GM23338 (cell line): ENCODE results near the gene F3. TPM values are rescaled to one million over a fixed set of nuclear protein-coding genes. Genes with fewer than 3 reads are reported as not detected.

ENCODE experiments used
- ATAC-seq: fragments of 200-7000 bp; cut with Tn5 transposase; 3 replicates; pipeline ENCODE4 v1.9.1; 2020
- DNase-seq: peaks from one replicate; pipeline ENCODE4 v3.0.0-alpha.2; 2015; ENCODE audit warnings: low spot score
- H2AFZ ChIP-seq: fragments of 200-600 bp; sonication (generic); 2 replicates; pipeline ENCODE4 v1.8.0; 2016; ENCODE audit warnings: antibody characterized with exemption, mild to moderate bottlenecking, moderate library complexity
- H3F3A ChIP-seq: fragments of 200-600 bp; sonication (generic); replicated peaks from 2 replicates; pipeline ENCODE4 v1.8.0; 2017; ENCODE audit warnings: antibody characterized with exemption, mixed run types, low read depth
- H3K27ac ChIP-seq: fragments of 200-600 bp; sonication (generic); 2 replicates; pipeline ENCODE4 v1.6.1; 2016; ENCODE audit warnings: low read depth
- H3K27me3 ChIP-seq: fragments of 200-600 bp; sonication (generic); 2 replicates; pipeline ENCODE4 v1.8.0; 2016; ENCODE audit warnings: mild to moderate bottlenecking, mixed run types, moderate library complexity; ENCODE audit not compliant: insufficient read depth
- H3K36me3 ChIP-seq: fragments of 200-600 bp; sonication (generic); 2 replicates; pipeline ENCODE4 v1.8.0; 2016; ENCODE audit warnings: mild to moderate bottlenecking; ENCODE audit not compliant: insufficient read depth
- H3K4me1 ChIP-seq: fragments of 200-600 bp; sonication (generic); 2 replicates; pipeline ENCODE4 v1.8.0; 2016; ENCODE audit warnings: mild to moderate bottlenecking, moderate library complexity; ENCODE audit not compliant: insufficient read depth
- H3K4me2 ChIP-seq: fragments of 200-600 bp; sonication (generic); 2 replicates; pipeline ENCODE4 v1.7.1; 2017; ENCODE audit warnings: mixed run types
- H3K4me3 ChIP-seq: fragments of 200-600 bp; sonication (generic); 2 replicates; pipeline ENCODE4 v1.6.1; 2016; ENCODE audit warnings: mixed run types
- H3K79me2 ChIP-seq: fragments of 200-600 bp; sonication (generic); replicated peaks from 2 replicates; pipeline ENCODE4 v1.8.0; 2017; ENCODE audit warnings: mild to moderate bottlenecking; ENCODE audit not compliant: insufficient read depth
- H3K9me2 ChIP-seq: fragments of 200-600 bp; sonication (generic); 2 replicates; pipeline ENCODE4 v1.8.0; 2017; ENCODE audit not compliant: insufficient read depth
- H4K20me1 ChIP-seq: fragments of 200-600 bp; sonication (generic); replicated peaks from 2 replicates; pipeline ENCODE4 v1.8.0; 2017; ENCODE audit warnings: mild to moderate bottlenecking; ENCODE audit not compliant: insufficient read depth
- H3K27ac Mint-ChIP-seq: 2 replicates; pipeline ENCODE4 v1.8.0; 2020; ENCODE audit warnings: inconsistent platforms, mild to moderate bottlenecking, moderate library complexity, mixed read lengths
- H3K27me3 Mint-ChIP-seq: 3 replicates; pipeline ENCODE4 v1.8.0; 2022; ENCODE audit warnings: low read depth, mild to moderate bottlenecking, moderate library complexity, mixed read lengths, inconsistent platforms; ENCODE audit not compliant: insufficient read depth, poor library complexity
- H3K36me3 Mint-ChIP-seq: 3 replicates; pipeline ENCODE4 v1.8.0; 2021; ENCODE audit warnings: low read depth, mild to moderate bottlenecking, inconsistent platforms, moderate library complexity, mixed read lengths
- H3K4me1 Mint-ChIP-seq: 3 replicates; pipeline ENCODE4 v1.8.0; 2020; ENCODE audit warnings: mild to moderate bottlenecking, inconsistent platforms, mixed read lengths
- H3K4me3 Mint-ChIP-seq: 3 replicates; pipeline ENCODE4 v1.8.0; 2021; ENCODE audit warnings: moderate library complexity, mild to moderate bottlenecking, inconsistent platforms, mixed read lengths
- H3K9me3 Mint-ChIP-seq: 3 replicates; pipeline ENCODE4 v1.8.0; 2020; ENCODE audit warnings: moderate library complexity, mild to moderate bottlenecking, inconsistent platforms, mixed read lengths
- CREB1 ChIP-seq: fragments of 250-450 bp; sonication (Bioruptor Pico); IDR thresholded peaks from 2 replicates; pipeline ENCODE4 v1.5.0; 2020; ENCODE audit warnings: low read depth, mild to moderate bottlenecking, moderate library complexity
- EZH2 ChIP-seq: fragments of 200-600 bp; sonication (generic); IDR thresholded peaks from one replicate; pipeline ENCODE4 v1.8.0; 2017; ENCODE audit warnings: antibody characterized with exemption, mild to moderate bottlenecking, low read depth; ENCODE audit not compliant: unreplicated experiment
- EZH2phosphoT487 ChIP-seq: fragments of 200-600 bp; sonication (generic); IDR thresholded peaks from one replicate; pipeline ENCODE4 v1.8.1; 2018; ENCODE audit warnings: antibody characterized with exemption; ENCODE audit not compliant: unreplicated experiment
- JUNB ChIP-seq: IDR thresholded peaks from one replicate; pipeline ENCODE4 v1.6.1; 2016; ENCODE audit warnings: antibody characterized with exemption; ENCODE audit not compliant: unreplicated experiment
- NANOG ChIP-seq: IDR thresholded peaks from 2 replicates; pipeline ENCODE4 v1.6.1; 2016; ENCODE audit warnings: antibody characterized with exemption, borderline replicate concordance
- POLR2AphosphoS5 ChIP-seq: IDR thresholded peaks from 2 replicates; pipeline ENCODE4 v1.6.1; 2016; ENCODE audit warnings: antibody characterized with exemption, low read depth
- STAT1 ChIP-seq: IDR thresholded peaks from one replicate; pipeline ENCODE4 v1.6.1; 2016; ENCODE audit warnings: antibody characterized with exemption; ENCODE audit not compliant: unreplicated experiment
- ZNF114 ChIP-seq: fragments of 250-450 bp; sonication (Bioruptor Pico); IDR thresholded peaks from 2 replicates; pipeline ENCODE4 v1.5.0; 2020; ENCODE audit warnings: mild to moderate bottlenecking, moderate library complexity
- polyA plus RNA-seq: library from polyadenylated mRNA; unstranded; fragments of >200 nt; fragmentation: Nextera tagmentation; extraction: Ambion mirVana; gene quantifications from 2 replicates; pipeline ENCODE4 v1.2.1, GENCODE V29; 2016
- total RNA-seq: library from RNA; depleted of rRNA; stranded (reverse); fragments of >200 nt; shearing (Covaris generic); gene quantifications from 2 replicates; pipeline ENCODE4 v1.2.3, GENCODE V29; 2014
- TF ChIP-seq, protein P1 (sequence below): IDR thresholded peaks from 2 replicates; pipeline ENCODE4 v1.6.1; 2016; ENCODE audit warnings: antibody characterized with exemption
- TF ChIP-seq, protein P2 (sequence below): fragments of 250-450 bp; sonication (Bioruptor Pico); IDR thresholded peaks from 2 replicates; pipeline ENCODE4 v1.5.0; 2020; ENCODE audit warnings: mild to moderate bottlenecking, moderate library complexity

Gene F3
- total and polyA plus RNA-seq, 2 experiments from 2014 or later, result 6.9 to 9.7 TPM

DNA sequence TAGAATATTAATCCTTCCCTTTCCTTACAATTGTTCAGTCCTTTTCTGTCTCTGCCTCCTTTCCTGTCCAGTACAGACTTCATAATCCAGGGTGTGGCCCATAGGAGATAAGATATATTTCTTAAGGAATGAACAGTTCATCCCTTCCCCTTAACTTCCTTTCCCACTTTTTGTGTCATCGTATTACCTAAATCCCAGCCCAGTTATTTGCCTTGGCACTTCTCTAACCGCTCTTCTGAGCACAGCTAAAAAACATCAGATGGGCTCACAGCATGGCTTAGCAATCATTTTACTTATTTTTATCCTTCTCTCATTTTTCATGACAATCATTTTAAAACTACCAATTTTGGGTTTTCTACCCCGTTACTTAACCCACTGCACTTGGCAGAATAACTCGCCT lies 39.6 kb downstream of the F3 start (continued):
- TF ChIP-seq, protein P1, sequence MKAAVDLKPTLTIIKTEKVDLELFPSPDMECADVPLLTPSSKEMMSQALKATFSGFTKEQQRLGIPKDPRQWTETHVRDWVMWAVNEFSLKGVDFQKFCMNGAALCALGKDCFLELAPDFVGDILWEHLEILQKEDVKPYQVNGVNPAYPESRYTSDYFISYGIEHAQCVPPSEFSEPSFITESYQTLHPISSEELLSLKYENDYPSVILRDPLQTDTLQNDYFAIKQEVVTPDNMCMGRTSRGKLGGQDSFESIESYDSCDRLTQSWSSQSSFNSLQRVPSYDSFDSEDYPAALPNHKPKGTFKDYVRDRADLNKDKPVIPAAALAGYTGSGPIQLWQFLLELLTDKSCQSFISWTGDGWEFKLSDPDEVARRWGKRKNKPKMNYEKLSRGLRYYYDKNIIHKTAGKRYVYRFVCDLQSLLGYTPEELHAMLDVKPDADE, result no peak
- TF ChIP-seq EZH2phosphoT487, result no peak

DNA sequence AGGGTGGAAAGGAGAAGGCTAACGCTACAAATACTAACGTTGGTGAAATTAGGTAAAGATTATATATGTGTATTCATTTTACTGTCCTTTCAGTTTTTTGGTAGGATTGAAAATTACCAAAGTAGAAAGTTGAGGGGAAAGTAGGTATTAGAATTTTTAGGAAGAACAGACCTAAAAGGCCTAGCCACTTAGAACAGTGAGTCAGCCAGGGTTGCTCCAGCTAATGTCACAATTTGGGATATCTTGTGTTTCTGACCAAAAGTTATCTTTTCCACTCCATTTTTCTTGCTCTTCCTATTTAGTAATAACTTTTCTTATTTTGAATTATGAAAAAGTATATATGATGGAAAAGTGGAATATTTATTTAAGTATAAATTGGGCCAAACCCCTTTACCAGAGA lies 40.1 kb downstream of the F3 start:
- no peaks in the 10 kb centered on the region for H3K79me2 ChIP-seq
- Mint-ChIP-seq H3K4me3 (no peak overlapping the region), H3K27ac (no peak overlapping the region), H3K4me1 (no peaks in the 10 kb centered on the region), H3K27me3 (no peaks in the 10 kb centered on the region), H3K36me3 (peaks cover 17% of the 10 kb centered on the region; the same call in 2 of the 3 replicates), H3K9me3 (no peaks in the 10 kb centered on the region)
- TF ChIP-seq EZH2, result no peak
- no peak for TF ChIP-seq JUNB
- TF ChIP-seq, protein P2, sequence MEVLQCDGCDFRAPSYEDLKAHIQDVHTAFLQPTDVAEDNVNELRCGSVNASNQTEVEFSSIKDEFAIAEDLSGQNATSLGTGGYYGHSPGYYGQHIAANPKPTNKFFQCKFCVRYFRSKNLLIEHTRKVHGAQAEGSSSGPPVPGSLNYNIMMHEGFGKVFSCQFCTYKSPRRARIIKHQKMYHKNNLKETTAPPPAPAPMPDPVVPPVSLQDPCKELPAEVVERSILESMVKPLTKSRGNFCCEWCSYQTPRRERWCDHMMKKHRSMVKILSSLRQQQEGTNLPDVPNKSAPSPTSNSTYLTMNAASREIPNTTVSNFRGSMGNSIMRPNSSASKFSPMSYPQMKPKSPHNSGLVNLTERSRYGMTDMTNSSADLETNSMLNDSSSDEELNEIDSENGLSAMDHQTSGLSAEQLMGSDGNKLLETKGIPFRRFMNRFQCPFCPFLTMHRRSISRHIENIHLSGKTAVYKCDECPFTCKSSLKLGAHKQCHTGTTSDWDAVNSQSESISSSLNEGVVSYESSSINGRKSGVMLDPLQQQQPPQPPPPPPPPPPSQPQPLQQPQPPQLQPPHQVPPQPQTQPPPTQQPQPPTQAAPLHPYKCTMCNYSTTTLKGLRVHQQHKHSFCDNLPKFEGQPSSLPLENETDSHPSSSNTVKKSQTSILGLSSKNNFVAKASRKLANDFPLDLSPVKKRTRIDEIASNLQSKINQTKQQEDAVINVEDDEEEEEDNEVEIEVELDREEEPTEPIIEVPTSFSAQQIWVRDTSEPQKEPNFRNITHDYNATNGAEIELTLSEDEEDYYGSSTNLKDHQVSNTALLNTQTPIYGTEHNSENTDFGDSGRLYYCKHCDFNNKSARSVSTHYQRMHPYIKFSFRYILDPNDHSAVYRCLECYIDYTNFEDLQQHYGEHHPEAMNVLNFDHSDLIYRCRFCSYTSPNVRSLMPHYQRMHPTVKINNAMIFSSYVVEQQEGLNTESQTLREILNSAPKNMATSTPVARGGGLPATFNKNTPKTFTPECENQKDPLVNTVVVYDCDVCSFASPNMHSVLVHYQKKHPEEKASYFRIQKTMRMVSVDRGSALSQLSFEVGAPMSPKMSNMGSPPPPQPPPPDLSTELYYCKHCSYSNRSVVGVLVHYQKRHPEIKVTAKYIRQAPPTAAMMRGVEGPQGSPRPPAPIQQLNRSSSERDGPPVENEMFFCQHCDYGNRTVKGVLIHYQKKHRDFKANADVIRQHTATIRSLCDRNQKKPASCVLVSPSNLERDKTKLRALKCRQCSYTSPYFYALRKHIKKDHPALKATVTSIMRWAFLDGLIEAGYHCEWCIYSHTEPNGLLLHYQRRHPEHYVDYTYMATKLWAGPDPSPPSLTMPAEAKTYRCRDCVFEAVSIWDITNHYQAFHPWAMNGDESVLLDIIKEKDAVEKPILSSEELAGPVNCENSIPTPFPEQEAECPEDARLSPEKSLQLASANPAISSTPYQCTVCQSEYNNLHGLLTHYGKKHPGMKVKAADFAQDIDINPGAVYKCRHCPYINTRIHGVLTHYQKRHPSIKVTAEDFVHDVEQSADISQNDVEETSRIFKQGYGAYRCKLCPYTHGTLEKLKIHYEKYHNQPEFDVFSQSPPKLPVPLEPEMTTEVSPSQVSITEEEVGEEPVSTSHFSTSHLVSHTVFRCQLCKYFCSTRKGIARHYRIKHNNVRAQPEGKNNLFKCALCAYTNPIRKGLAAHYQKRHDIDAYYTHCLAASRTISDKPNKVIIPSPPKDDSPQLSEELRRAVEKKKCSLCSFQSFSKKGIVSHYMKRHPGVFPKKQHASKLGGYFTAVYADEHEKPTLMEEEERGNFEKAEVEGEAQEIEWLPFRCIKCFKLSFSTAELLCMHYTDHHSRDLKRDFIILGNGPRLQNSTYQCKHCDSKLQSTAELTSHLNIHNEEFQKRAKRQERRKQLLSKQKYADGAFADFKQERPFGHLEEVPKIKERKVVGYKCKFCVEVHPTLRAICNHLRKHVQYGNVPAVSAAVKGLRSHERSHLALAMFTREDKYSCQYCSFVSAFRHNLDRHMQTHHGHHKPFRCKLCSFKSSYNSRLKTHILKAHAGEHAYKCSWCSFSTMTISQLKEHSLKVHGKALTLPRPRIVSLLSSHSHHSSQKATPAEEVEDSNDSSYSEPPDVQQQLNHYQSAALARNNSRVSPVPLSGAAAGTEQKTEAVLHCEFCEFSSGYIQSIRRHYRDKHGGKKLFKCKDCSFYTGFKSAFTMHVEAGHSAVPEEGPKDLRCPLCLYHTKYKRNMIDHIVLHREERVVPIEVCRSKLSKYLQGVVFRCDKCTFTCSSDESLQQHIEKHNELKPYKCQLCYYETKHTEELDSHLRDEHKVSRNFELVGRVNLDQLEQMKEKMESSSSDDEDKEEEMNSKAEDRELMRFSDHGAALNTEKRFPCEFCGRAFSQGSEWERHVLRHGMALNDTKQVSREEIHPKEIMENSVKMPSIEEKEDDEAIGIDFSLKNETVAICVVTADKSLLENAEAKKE (CRISPR knock-in tag), result no peak
- no peak for TF ChIP-seq STAT1
- no peak for TF ChIP-seq ZNF114 (CRISPR knock-in tag)
- TF ChIP-seq, protein P1, result no peak
- TF ChIP-seq POLR2AphosphoS5, result no peak
- no peak for TF ChIP-seq NANOG
- TF ChIP-seq CREB1, result no peak
- TF ChIP-seq EZH2phosphoT487, result no peak
- ATAC-seq (no peak), DNase-seq (no peak)
- H3F3A ChIP-seq, result no peaks in the 10 kb centered on the region
- no peak overlapping the region for H3K27ac ChIP-seq
- no peak overlapping the region for H2AFZ ChIP-seq
- no peaks in the 10 kb centered on the region for H3K4me1 ChIP-seq
- H3K36me3 ChIP-seq, result no peaks in the 10 kb centered on the region
- no peaks in the 10 kb centered on the region for H4K20me1 ChIP-seq
- no peaks in the 10 kb centered on the region for H3K9me2 ChIP-seq
- H3K27me3 ChIP-seq, result no peaks in the 10 kb centered on the region
- no peak overlapping the region for H3K4me2 ChIP-seq
- H3K4me3 ChIP-seq, result no peak overlapping the region
